NCI-H146 treated with DMSO at 0.1 percent for 48 hours (cell line): ENCODE measurements around the gene PARP3.

Experiments
- DNase-seq: peaks from one replicate; lab custom pipeline; 2025; ENCODE audit not compliant: unreplicated experiment; lab: John Stamatoyannopoulos, UW

The PARP3 gene

GRCh38 chr3:51947215-51947900 is 5.2 kb downstream of the PARP3 start:
- DNase-seq = no peak

- no peak for DNase-seq
Measured at GRCh38 chr3:51948016-51948580, 5.9 kb downstream of the PARP3 start.

GRCh38 chr3:51949121-51949520 is 7.0 kb downstream of the PARP3 start:
- DNase-seq = no peak

- DNase-seq = no peak
Measured at GRCh38 chr3:51950899-51951298, 8.7 kb downstream of the PARP3 start.

- no peak for DNase-seq
Measured at GRCh38 chr3:51953445-51953844, 11.3 kb downstream of the PARP3 start.

- no peak for DNase-seq
Measured at GRCh38 chr3:51954105-51954504, 11.9 kb downstream of the PARP3 start.

GRCh38 chr3:51954713-51955112 is 12.6 kb downstream of the PARP3 start:
- DNase-seq = no peak

GRCh38 chr3:51955175-51955892 is 13.2 kb downstream of the PARP3 start, which contains the start of gene GPR62:
TSS of gene GPR62 (plus strand) at chr3:51955381. CDS start at chr3:51955653, 272 bp downstream.
- DNase-seq = no peak

GRCh38 chr3:51955893-51956770 is 14.0 kb downstream of the PARP3 start:
- no peak for DNase-seq

- DNase-seq = no peak
Measured at GRCh38 chr3:51957520-51958205, 15.5 kb downstream of the PARP3 start.

GRCh38 chr3:51958603-51959521 is 16.7 kb downstream of the PARP3 start:
- DNase-seq = no peak

GRCh38 chr3:51959651-51960050 is 17.5 kb downstream of the PARP3 start:
- no peak for DNase-seq

GRCh38 chr3:51960386-51960785 is 18.2 kb downstream of the PARP3 start:
- no peak for DNase-seq

- no peak for DNase-seq
Measured at GRCh38 chr3:51961011-51961410, 18.8 kb downstream of the PARP3 start.

GRCh38 chr3:51961602-51962569 is 19.7 kb downstream of the PARP3 start:
- DNase-seq = no peak

GRCh38 chr3:51962854-51963530 is 20.8 kb downstream of the PARP3 start:
- no peak for DNase-seq

GRCh38 chr3:51963951-51964451 is 21.8 kb downstream of the PARP3 start:
- peak; percentile 9 for DNase-seq

GRCh38 chr3:51964521-51964920 is 22.4 kb downstream of the PARP3 start:
- DNase-seq = no peak
